ENCODE data around the gene ELK3.

The ELK3 gene

DNA sequence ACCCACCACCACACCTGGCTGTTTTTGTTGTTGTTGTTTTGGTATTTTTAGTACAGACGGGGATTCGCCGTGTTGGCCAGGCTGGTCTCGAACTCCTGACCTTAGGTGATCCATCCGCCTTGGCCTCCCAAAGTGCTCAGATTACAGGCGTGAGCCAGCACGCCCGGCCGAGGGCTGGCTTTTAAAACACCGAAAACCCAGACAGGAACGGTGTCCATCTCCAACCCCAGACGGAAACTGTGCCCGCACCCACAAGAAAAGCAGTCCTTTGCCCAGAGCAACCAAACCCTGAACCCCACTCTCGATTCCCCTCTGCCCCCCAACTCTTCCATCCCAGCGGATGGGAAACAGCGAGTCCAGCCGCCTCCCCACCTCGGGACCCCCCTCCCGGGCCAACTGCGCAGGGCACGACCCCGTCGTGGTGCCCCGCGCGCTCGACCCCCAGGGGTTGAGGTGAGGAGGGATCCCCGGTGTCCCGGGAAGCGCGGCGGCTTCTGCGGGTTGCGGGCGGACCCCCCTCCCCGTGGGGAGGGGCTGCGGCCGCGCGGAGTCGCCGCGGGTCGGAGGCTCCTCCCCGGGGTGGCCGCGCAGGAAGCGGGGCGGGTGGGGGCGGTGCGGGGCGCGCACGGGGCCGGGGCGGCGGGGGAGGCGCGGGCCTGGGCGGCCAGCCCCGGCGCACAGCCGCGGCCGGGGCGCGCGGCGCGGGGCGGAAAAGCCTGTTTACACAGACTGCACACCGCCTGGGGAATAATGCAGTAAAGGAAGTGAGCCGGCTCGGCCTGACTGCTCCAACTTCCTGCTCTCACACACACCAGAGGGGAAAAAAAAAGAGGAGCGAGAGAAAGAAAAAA, at the start of gene ELK3:
Gene ELK3 (plus strand): TSS at position 651 of the 851 bp plus-strand sequence.
- DNase-seq = peak; percentile 34

DNA sequence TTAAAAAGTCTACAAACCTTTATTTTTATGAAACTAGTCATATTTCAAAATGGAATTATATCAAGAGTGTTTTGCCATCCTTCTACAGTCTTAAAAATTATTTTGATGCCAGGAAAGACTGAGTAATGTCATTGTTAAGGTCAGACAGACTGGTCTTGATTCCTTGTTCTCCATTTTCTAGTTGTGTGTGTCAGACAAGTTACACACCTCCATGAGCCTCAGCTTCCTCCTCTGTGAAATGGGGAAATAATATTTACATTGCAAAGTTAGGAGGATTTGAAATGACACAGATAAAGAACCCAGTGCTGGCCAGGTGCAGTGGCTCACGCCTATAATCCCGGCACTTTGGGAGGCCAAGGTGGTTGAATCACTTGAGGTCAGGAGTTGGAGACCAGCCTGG, 47.4 kb upstream of the ELK3 start:
- DNase-seq = no peak

DNA sequence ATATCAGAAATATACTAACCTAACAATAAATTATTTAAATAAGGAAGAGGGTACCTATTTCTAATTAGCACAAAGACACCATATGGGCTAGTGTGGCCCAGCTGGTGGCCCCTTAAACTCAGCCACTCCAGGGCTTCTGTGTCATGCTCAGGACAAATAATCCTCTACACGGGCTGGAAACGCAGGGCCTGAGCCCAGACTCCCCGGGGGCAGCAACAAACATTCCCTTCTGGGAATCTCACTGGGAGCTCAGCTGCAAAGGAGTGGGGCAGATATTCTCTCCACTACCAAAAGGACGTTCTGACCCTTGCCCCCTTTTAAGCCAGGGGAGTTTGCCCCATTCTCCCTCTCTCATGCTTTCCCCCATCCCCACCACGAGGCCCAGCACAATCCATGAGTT, 43.7 kb upstream of the ELK3 start:
- no peak for DNase-seq

DNA sequence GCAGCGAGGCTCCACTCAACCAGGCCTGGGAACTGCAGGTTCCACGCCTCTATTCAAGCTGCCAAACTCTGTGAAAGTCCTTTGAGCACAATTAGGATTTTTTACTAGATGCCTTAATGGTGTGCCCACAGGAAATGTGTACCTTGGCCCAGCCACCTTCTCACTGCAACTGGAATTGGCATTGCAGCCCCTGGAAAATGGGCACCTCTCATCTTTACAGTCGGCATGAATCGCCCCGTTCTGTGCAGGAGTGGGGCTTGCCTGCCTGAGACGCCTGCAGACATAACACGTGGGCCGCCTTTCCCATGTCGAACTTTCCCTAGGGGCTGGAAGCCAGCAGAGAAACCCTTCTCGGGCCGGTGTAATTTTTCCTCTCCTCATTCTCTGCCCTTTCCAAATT, 42.0 kb upstream of the ELK3 start:
- no peak for DNase-seq

DNA sequence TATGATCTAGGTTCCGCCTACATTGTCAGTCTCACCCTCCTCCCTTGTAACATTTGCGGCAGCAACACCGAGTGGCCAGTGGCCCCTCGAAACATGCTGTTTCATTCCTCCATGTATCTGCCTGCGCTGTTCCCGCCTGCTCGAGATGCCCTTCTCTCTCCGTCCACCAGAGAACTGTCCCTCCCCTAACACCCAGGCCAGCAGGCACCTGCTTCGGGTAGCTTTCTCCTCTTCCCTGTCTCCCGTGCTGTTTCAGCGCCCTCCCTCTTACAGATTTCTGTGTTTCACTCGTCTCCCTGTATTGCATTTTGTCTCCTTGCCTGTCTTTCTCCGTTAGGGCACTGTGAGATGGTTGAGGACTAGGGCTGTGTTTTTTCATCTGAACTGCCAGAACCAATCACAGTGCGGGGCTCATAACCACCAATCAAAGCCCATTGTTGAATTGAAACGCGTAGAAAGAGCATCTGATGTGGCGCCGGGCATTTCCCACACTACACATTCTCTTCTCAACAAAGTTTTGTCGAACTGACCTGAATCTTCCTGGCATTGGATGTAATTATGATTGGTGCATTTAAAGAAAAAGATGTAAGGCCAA, 40.9 kb upstream of the ELK3 start:
- DNase-seq = no peak

DNA sequence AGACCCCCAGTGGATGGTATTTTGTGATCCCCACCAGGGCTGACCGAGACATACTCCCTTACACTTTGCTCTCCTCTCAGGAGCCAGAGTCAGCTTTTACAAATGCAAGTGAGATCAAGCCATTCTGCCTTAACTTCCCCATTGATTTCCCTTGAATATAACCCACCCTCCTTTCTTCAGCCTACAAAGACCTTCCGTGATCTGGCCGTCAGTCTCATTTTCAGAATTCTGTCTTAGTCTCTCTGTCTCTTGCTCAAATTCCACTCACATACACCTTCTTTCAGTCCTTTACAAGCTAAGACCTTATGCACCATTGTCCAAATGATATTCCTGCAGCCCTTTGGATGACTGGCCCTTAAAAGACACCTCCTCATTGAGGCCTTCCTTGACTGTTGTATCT, 39.0 kb upstream of the ELK3 start:
- DNase-seq = no peak

DNA sequence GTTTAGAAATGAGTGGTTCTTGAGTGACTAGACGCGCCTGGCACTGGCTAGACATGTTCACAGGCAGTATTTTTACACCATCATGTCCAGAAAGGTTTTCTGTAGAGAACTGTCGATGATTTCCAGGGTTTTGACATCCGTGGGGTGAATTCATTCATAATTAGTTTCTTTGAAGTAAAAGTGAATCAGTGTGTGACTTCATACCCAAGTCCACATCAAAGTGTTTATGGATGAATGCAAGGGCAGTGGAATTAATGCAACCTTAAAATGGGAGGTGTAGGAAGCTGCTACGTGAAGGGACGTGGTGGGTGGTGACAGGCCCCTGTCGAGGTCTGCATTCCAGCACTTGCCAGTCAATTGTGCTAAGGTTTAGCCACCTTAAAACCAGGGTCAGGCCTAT, 38.4 kb upstream of the ELK3 start:
- DNase-seq = no peak

DNA sequence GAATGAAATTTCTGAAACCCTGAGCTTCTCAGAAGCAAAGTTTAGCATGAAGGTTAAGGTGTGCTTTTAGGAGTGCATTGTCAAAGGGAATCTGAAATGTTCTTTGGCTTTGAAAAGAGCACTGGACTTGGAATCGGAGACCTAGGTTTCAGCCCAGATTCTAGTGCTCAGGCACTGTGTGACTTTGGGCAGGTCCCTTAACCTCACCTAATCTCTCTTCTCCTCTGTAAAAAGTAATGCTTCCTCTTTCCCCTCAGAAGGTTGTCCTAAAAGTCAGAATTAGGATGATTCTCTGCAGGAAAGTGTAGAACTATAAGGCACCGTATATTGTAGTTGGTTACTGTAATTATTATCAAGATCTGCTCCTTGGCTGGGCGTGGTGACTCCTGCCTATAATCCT, 38.0 kb upstream of the ELK3 start:
- DNase-seq = no peak

DNA sequence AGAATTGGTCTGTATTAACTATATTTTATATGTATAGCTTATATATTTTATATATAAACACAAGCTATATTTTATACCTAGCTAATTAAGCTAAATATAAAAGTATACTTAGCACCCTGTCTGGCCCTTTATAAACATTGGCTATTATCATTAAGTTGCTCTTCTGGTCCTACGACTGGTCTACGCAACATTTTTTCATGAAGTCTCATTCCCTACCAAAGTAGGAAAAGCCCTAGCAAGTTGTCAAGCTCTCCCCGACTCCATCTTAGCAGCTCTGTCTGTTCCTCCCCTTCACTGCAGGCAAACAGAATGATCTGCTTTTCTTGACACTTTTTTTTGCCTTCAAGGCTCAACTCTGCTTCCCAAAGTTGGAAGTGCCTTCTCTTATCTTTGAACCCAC, 36.7 kb upstream of the ELK3 start:
- no peak for DNase-seq

DNA sequence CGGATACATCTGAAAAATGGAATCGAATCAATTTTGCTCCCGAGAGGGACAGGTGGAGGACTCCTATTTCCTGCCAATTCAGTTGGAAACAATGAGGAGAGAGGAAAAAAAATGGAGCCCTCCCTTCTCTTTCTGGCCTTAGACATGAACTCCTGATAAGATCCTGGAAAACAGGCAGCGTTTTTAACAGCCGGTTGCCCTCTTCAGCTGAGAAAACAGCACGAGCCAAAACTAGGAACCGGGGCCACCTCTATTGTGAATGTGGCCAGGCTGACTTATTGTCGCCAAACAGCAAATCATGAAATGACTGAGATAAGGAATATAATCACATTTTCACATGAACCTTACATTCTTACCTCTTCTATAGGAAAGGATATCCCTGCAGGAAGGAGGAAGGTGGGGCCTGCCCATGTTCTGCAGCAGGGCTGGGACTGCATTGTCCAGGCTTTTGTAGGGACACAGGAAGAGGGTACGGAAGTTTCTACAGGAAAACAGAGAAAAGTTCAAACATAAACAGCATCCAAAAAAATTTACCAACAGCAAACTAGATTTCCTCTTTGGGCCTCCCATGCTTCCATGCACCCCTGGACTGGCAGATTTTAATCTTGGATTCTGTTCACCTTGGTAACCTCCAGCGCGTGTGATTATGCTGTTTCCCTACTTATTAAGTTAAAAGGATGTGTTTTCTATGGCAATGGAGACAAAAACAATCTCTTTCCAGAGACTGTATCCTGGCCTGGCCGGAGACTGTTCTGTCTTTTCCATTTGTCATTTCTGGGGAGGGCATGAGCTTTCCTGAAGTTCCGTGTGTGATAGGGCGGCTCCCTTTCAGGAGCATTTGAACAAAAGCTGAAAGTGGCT, 29.0 kb upstream of the ELK3 start:
- DNase-seq = no peak

DNA sequence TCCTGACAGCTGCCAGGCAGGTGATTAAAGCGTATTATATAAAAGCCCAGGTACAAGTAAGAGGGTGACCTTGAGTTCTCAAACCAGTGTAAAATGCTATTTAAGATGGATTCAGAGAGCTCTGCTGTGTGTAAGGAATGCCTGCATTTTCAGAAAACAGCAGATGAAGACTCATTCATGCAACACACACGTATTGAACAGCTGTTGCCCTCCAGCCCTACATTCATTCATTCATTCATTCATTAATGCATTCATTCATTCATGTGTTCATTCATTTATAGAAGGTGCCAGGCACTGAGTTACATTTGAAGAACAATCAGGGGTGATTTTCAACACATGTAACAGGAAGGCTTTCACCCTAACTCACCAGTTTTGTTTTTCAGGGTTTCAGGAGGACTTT, 27.4 kb upstream of the ELK3 start:
- no peak for DNase-seq

DNA sequence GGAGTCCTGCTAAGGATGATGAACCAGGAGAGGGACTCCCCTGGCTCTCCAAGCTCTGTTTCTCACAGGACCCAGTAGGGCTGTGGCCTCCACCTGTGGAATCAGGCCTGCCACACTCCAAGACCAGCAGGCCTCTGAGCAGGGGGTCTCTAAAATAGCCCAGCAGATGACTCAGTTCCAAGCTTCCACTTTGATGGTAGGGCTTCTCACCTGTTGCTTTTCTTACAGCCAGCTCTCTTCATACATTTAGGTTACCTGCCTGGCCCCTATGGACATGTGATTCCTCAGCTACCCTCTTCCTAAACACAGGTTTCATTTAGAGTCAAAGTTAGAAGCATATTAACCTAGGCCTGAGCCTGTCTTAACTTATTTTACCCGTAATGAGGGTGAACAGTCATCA, 26.7 kb upstream of the ELK3 start:
- DNase-seq = no peak

DNA sequence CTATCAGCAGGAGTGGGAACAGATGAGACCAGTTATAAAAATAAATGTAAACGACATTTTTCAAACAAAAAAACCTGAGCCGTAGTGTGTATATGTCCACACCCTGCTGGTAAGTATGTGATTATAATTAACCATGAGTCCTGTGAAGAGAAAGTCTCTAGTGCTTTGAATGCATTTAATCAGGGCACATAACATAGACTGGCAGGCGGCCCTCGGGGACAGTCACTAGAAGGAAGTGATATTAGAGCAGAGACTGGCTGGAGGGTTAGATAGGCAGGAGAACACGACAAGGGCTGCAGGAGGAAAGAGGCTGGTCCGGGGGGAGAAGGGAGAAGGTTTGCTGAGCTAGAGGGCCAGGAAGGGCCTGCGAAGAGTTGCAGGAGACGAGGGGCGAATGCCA, 23.8 kb upstream of the ELK3 start:
- no peak for DNase-seq

DNA sequence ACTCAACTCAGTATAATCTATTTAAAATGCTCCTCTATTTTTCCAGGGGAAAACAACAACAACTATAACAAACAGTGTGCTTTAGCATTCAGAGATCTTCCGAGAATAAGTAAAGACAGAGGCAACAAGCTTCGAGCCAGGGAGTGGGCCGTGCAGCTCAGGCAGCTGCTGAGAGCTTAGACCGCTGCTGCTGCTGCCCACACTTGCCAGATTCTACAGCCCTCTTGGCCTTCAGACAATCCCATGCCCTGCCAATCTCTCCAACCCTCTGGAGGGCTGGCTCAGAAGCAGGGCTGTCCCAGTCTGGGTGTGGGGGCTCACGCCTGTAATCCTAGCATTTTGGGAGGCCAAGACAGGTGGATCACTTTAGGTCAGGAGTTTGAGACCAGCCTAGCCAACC, 23.4 kb upstream of the ELK3 start:
- DNase-seq = no peak

DNA sequence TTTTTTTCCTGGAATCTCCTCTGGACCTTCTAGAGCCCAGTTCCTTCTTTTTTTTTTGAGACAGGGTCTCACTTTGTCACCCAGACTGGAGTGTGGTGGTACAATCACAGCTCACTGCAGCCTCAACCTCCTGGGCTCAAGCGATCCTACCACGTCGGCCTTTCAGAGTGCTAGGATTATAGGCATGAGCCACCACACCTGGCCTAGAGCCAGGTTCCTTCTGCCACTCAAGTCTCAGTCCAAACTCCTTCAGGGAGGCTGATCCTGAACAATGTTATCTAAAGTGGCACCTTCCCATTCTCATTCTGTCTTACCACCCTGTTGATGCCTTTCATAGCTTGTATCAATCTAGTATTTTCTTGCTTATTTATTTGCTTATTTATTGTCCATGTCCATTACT, 22.3 kb upstream of the ELK3 start:
- DNase-seq = no peak

DNA sequence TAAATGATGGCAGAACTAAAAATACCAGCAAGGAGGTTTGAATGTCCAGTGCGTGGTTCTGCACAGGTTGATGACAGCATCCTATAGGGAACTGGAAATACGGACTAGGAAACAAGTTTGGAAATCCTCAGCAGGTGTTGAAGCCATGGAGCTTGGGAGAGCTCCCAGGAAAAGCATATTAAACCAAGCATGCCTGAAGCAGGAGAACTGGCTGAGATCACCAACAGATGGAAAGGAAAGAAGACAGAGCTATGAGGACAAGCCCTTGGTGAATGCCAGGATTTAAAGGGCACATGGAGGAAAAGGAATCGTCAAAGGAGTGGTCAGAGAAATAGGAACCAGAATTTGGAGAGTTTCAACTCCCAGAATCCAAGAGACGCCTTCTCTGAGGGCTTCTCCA, 21.2 kb upstream of the ELK3 start:
- DNase-seq = no peak

DNA sequence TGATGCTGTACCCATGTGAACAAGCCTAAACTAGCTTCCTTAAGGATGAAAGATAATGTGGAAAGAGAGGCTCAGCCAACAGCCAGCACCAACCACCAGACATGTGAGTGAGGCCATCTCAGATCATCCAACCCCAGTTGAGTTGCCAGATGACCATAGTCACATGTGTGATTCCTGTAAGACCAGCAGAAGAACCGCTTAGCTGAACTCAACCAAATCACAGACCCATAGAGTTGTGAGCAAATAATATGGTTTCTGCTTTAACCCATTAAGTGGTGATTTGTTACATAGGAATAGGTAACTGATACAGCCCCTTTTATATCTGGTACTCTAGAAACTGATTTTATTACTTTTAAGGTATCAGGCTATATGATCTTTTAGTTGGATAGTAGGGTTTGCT, 17.6 kb upstream of the ELK3 start:
- no peak for DNase-seq

DNA sequence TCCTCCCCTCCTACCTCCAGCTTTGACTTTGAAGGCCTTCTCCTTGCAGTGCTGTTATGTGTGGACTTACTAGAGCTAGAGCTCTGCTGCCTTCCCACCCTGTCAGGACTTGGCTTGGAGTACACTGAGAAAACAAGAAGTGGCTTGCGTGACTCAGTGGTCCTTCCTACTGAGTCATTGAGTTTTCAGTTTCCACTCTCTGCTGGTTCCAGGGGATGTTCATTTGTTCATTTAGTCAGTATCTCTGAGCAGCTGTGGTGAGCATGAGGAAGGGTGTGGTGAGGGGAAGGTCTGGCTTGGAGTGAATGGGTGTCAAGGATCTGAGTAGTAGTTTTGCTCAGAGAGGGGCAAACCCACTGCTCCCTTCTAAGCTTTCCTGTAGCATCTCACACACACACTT, 17.2 kb upstream of the ELK3 start:
- no peak for DNase-seq

DNA sequence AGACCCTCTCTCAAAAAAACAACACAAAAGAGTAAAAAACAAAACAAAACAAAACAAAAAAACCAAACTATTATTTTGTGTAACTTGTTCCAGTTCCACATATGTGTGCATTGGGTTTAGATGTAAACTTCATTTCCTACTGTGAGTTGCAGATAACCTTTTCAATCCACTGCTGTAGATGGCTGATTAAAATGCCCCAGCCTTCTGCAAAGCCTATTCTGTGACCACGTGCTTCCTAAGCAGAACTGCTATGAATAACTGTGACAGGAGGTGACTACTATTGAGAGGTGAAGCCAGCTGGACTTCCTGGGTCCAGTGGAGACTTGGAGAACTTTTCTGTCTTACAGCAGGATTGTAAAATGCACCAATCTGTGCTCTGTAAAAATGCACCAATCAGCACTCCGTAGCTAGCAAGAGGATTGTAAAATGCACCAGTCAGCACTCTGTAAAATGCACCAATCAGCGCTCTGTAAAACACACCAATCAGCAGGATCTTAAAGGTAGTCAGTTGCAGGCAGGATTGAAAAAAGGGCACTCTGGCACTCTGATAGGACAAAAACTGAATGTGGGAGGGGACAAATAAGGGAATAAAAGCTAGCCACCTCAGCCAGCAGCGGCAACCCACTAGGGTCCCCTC, 10.3 kb upstream of the ELK3 start:
- no peak for DNase-seq

DNA sequence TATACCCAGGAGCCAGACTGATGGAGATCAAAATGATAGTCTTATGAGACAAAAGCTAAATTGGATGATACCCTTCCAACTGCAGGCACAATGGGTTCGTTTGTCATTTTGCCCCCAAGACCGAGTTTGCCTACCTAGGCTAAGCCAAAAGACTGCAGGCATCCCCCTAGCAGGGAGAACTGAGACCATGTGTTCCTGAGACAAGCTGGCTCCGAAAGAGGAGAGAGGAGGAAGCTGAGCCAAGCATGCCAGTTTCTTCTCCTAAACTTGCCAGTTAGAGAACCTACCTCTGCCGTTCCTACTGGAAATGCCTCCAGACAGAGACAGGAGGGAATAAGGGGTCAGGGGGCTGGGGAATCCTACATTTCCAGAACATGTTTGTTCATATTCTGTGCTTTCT, 8.3 kb upstream of the ELK3 start:
- no peak for DNase-seq

DNA sequence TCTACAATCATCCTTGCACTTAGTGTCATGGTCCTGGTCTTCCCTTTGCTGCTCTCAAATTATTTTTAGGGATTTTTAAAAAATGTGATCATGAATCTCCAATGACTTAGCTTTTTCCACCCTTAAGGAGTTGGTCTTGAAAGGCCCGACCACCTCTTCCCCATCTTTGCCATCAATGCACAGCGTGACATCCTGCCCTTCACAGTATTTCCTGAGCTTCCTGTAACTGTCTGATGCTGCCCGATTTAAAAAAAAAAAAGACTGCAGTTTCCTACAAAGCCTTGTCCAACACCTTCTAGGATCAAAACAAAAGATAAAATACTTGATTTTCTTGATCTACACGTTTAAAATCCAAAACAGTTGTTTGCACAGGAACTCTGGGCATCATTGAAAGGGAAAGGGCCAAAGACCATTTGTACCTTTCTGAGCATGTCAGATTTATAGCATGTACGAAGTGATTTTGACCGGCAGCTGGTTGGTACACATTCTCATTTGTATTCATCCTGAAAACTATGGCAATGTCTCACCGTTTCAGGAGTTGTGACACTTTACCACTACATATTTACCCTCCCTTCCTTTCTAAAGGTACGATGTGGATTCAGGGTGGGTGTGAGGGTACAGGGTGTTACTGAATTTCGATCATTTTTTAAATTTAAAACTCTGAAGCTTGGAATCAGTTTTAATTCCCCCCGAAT, 7.4 kb upstream of the ELK3 start:
- DNase-seq = no peak

DNA sequence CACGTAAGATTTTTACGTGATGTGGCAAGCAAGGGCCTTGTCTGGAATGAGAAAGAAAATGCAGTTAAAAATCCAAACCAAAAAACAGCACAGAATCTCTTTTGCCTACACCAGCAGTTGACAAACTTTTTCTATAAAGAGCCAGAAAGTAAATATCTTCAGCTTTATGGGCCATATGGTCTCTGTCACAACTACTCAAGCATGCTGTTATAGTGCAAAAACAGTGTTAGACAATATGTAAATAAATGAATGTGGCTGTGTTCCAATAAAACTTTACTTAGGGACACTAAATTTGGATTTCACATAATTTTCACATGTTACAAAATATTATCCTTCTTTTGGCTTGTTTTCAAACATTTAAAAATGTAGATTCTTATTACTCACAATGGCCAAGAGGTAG, 6.2 kb upstream of the ELK3 start:
- no peak for DNase-seq

DNA sequence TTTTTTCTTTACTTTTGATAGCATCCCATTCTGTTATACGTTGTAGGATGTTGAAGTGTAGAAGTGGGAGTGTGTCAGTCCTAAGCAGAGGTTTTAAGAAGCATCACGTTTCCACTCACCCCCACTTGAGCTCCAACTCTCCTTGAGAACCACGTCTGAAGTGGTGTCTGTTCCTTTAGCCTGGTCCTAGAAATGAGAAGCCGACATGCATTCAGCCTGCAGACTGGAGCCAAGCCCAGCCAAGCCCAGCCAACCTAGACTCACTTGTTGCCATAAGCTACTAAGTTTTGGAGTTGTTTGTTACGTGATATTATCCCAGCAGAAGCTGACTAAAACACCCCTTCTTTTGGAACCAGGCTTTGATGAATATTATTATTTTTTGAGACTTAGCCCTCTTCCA, 4.4 kb upstream of the ELK3 start:
- no peak for DNase-seq

Data from NCI-H526 treated with DMSO at 0.1 percent for 48 hours (cell line).